ENCODE measurements around the gene NXN.
"Not testable (repeated sequence)": the region's sequence is repeated elsewhere in the genome, so short reads cannot be mapped to it uniquely, and the experiment has no call there.

The NXN gene

DNA sequence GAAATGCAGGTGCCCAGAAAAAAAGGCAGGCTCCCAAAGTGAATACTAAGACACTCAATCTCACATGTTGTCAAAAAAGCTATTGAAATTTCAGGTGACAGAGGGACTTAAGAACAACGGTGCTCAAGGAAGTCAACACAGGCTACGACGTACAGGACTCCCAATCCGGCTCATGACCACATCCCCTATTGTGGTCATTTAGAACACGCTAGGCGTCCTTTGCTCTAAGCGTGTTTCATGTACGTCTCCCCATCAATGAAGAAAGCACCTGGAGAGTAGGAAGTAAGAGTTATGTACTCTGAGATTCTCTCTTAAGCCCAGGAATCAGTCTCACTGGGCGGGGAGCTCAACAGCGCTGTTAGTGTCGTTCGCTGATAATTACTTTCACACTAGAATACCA, 103.3 kb downstream of the NXN start:
- Histone ChIP-seq H3K27ac (ENCODE audit: low read depth, low read length) (no peak overlapping the region), H3K36me3 (ENCODE audit: control insufficient read depth in 1 of 2, insufficient read depth in 2 of 2, low read length in 2 of 2) (no peaks in the 10 kb centered on the region)

DNA sequence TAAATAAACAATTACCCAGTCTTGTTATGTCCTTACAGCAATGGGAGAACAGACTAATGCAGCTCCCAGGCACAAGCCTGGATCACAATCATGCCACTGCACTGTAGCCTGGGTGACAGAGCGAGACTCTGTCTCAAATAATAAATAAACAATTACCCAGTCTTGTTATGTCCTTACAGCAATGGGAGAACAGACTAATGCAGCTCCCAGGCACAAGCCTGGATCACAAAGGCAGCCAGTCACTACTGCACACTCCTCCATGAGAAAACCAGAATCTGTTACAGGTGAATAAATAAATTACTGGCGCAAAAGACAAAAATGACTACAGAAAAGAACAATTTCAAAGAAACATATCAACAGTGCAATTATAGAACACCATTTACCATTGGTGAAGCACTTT, 105.0 kb downstream of the NXN start:
- not testable (repeated sequence) for H3K36me3 ChIP-seq (ENCODE audit: control insufficient read depth in 1 of 2, insufficient read depth in 2 of 2, low read length in 2 of 2); H3K9ac ChIP-seq (ENCODE audit: low read depth in 1 of 2, low read length in 2 of 2); H3K27me3 ChIP-seq (ENCODE audit: control insufficient read depth in 1 of 2, insufficient read depth in 2 of 2, low read length in 2 of 2); H3K4me1 ChIP-seq (ENCODE audit: control insufficient read depth in 1 of 2, insufficient read depth in 2 of 2, low read length in 2 of 2); H3K4me3 ChIP-seq (ENCODE audit: low read depth in 1 of 2, low read length in 2 of 2); H3K9me3 ChIP-seq (ENCODE audit: control insufficient read depth in 1 of 2, low read length in 2 of 2); H3K27ac ChIP-seq (ENCODE audit: low read depth, low read length)

More for the DNA sequence above, 103.3 kb downstream of the NXN start:
- no peaks in the 10 kb centered on the region for H3K9me3 ChIP-seq (ENCODE audit: control insufficient read depth in 1 of 2, low read length in 2 of 2)
- no peak overlapping the region for H3K4me3 ChIP-seq (ENCODE audit: low read depth in 1 of 2, low read length in 2 of 2)
- H3K9ac ChIP-seq (ENCODE audit: low read depth in 1 of 2, low read length in 2 of 2), result no peak overlapping the region
- peaks cover 0 to 7% of the 10 kb centered on the region in 2 donors for H3K4me1 ChIP-seq (ENCODE audit: control insufficient read depth in 1 of 2, insufficient read depth in 2 of 2, low read length in 2 of 2)
- H3K27me3 ChIP-seq (ENCODE audit: control insufficient read depth in 1 of 2, insufficient read depth in 2 of 2, low read length in 2 of 2), result no peaks in the 10 kb centered on the region

DNA sequence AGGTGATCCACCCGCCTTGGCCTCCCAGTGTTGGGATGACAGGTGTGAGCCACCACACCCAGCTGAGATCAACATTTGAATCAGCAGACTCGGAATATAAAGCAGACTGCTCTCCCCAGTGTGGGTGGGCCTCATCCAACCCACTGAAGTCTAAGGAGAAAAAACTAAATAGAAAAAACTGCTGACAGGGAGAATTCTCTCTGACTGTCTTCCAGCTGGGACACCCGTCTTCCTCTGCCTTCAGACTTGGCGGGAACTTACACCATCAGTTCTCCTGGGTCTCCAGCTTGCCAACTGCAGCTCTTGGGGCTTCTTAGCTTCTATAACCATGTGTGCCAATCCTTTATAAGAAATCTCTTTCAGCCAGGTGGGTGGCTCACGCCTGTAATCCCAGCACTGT, 106.7 kb downstream of the NXN start:
- Histone ChIP-seq H3K4me3 (ENCODE audit: low read depth in 1 of 2, low read length in 2 of 2) (no peak overlapping the region), H3K27me3 (ENCODE audit: control insufficient read depth in 1 of 2, insufficient read depth in 2 of 2, low read length in 2 of 2) (no peaks in the 10 kb centered on the region), H3K4me1 (ENCODE audit: control insufficient read depth in 1 of 2, insufficient read depth in 2 of 2, low read length in 2 of 2) (peaks cover 3 to 6% of the 10 kb centered on the region in 2 donors), H3K36me3 (ENCODE audit: control insufficient read depth in 1 of 2, insufficient read depth in 2 of 2, low read length in 2 of 2) (no peaks in the 10 kb centered on the region), H3K9me3 (ENCODE audit: control insufficient read depth in 1 of 2, low read length in 2 of 2) (no peaks in the 10 kb centered on the region), H3K27ac (ENCODE audit: low read depth, low read length) (no peak overlapping the region), H3K9ac (ENCODE audit: low read depth in 1 of 2, low read length in 2 of 2) (no peak overlapping the region)

DNA sequence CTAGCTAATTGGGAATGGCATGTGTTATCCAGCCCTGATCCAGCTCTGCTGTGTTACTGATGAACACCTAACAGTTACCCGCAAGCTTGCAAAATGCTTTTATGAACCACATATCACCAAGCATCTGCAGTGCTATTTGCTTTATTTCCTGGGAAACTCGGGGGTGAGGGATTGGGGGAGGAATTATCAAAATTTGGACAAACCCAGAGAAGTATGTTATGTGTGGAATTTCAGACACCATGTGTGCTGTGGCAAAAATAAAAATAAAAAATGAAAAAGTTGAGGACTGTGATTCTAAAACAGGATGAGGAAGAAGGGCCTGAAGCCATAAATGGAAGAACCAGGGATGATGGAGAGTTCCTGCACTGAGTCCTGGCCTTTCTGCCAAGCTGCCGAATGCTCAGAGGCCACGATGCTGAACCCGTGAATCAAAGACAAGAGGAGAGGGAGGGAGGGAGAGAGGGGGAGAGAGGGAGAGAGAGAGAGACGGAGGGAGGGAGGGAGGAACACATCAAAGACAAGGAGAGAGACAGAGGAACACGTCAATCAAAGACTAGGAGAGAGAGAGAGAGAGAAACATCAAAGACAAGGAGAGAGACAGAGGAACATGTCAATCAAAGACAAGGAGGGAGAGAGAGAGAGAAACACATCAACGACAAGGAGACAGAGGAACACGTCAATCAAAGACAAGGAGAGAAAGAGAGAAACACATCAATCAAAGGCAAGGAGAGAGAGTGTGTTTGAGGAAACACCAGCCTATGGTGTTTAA, 107.6 kb downstream of the NXN start:
- Histone ChIP-seq H3K9ac (ENCODE audit: low read depth in 1 of 2, low read length in 2 of 2) (no peak overlapping the region), H3K9me3 (ENCODE audit: control insufficient read depth in 1 of 2, low read length in 2 of 2) (no peaks in the 10 kb centered on the region), H3K4me3 (ENCODE audit: low read depth in 1 of 2, low read length in 2 of 2) (no peak overlapping the region), H3K36me3 (ENCODE audit: control insufficient read depth in 1 of 2, insufficient read depth in 2 of 2, low read length in 2 of 2) (no peaks in the 10 kb centered on the region), H3K27me3 (ENCODE audit: control insufficient read depth in 1 of 2, insufficient read depth in 2 of 2, low read length in 2 of 2) (no peaks in the 10 kb centered on the region), H3K27ac (ENCODE audit: low read depth, low read length) (no peak overlapping the region), H3K4me1 (ENCODE audit: control insufficient read depth in 1 of 2, insufficient read depth in 2 of 2, low read length in 2 of 2) (peaks cover 3 to 6% of the 10 kb centered on the region in 2 donors)

DNA sequence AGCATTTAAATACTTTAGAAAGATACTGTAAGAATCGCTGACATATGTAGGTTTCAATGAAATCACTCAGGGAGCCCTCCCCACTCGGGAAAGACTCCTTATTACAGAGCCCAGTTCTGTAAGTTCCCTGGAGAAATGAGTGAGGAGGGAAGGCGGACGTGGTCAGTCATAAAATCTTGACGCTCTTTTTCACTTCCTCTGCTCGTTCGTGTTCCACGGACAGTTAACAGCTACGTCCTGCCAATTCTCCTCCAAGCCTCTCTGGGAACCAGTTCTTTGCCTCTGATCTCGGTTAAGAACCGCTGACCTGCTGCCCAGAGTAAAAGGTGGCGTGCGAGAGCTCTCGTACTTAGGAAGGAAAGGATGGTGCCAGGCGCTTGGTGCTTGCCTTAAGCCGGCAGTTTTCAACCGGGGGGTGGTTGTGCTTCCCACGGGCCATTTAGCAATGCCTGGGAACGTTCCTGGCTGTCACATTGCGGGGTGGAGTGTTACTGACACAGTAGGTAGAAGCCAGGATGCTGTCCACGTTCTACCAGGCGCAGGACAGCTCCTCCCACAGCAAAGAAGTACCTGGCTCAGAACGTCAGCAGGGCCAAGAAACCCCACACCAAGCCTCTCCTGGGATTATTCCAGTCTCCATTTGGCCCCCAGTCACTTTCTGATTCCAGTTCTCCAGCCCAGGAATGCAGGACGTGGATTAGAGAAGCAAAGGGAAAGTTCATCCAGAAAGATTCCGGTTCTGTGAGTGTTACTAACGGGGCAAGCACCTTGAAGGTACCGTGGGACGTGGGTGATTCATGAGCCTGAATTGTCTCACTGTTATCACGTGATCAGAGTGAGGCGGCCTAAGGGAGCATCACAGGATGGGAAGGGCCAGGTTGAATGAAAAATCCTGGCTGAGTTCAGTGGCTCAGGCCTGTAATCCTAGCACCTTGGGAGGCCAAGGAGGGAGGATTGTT, 109.7 kb downstream of the NXN start:
- Histone ChIP-seq H3K36me3 (ENCODE audit: control insufficient read depth in 1 of 2, insufficient read depth in 2 of 2, low read length in 2 of 2) (no peaks in the 10 kb centered on the region), H3K4me3 (ENCODE audit: low read depth in 1 of 2, low read length in 2 of 2) (no peak overlapping the region), H3K27ac (ENCODE audit: low read depth, low read length) (no peak overlapping the region), H3K9me3 (ENCODE audit: control insufficient read depth in 1 of 2, low read length in 2 of 2) (no peaks in the 10 kb centered on the region), H3K9ac (ENCODE audit: low read depth in 1 of 2, low read length in 2 of 2) (no peak overlapping the region), H3K27me3 (ENCODE audit: control insufficient read depth in 1 of 2, insufficient read depth in 2 of 2, low read length in 2 of 2) (no peaks in the 10 kb centered on the region), H3K4me1 (ENCODE audit: control insufficient read depth in 1 of 2, insufficient read depth in 2 of 2, low read length in 2 of 2) (peaks cover 3 to 6% of the 10 kb centered on the region in 2 donors)

DNA sequence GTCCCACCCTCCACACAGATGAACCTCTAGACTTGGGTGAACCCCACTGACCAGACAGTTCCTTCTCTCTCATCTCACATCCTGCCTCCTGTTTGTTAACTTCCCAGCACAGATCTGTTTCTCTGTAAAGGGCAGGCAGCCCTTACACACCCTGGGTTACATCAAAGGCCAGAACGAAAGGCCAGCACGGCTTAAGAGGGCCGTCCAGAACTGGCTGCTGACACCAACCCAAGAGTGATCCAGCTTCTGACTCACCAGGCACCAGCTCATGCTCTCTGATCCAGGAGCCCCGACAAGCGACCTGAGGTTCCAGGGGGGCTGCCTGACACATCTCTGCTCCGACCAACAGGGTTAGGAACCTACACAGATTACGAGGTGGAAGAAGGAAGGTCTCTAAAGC, 110.5 kb downstream of the NXN start:
- Histone ChIP-seq H3K27ac (ENCODE audit: low read depth, low read length) (no peak overlapping the region), H3K4me3 (ENCODE audit: low read depth in 1 of 2, low read length in 2 of 2) (no peak overlapping the region), H3K27me3 (ENCODE audit: control insufficient read depth in 1 of 2, insufficient read depth in 2 of 2, low read length in 2 of 2) (no peaks in the 10 kb centered on the region), H3K36me3 (ENCODE audit: control insufficient read depth in 1 of 2, insufficient read depth in 2 of 2, low read length in 2 of 2) (no peaks in the 10 kb centered on the region), H3K9me3 (ENCODE audit: control insufficient read depth in 1 of 2, low read length in 2 of 2) (no peaks in the 10 kb centered on the region), H3K9ac (ENCODE audit: low read depth in 1 of 2, low read length in 2 of 2) (no peak overlapping the region), H3K4me1 (ENCODE audit: control insufficient read depth in 1 of 2, insufficient read depth in 2 of 2, low read length in 2 of 2) (peaks cover 3 to 6% of the 10 kb centered on the region in 2 donors)

DNA sequence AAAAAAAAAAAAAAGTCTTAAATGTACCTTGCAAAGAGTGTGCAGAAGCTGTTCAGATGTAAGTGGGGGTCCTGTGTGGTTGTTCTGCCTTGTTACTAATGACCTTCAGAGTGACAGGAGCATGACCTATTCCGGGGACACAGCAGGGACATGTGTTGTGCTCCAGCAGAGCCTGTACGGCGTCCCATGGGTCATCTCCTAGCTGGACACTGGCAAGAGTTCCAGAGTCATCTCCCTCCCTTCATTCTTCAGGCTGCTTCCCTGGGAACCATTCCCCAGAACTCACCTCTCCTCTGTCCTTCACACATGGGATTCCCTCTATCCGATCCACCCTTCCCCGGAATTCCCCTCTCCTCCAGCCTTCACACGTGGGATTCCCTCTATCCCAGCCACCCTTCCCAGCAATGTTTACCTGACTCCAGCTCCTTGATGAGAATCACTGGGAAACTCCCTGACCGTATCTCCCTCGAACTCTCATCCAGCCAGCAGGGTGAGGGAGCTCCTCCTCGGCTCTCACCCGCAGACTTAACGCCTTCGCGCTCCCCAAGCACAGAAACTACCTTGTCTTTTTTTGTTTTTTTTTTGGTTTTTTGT, 111.6 kb downstream of the NXN start:
- no peak overlapping the region for H3K9ac ChIP-seq (ENCODE audit: low read depth in 1 of 2, low read length in 2 of 2)
- no peaks in the 10 kb centered on the region for H3K9me3 ChIP-seq (ENCODE audit: control insufficient read depth in 1 of 2, low read length in 2 of 2)
- peaks cover 3 to 6% of the 10 kb centered on the region in 2 donors for H3K4me1 ChIP-seq (ENCODE audit: control insufficient read depth in 1 of 2, insufficient read depth in 2 of 2, low read length in 2 of 2)
- no peak overlapping the region for H3K27ac ChIP-seq (ENCODE audit: low read depth, low read length)
- no peaks in the 10 kb centered on the region for H3K27me3 ChIP-seq (ENCODE audit: control insufficient read depth in 1 of 2, insufficient read depth in 2 of 2, low read length in 2 of 2)
- H3K36me3 ChIP-seq (ENCODE audit: control insufficient read depth in 1 of 2, insufficient read depth in 2 of 2, low read length in 2 of 2), result no peaks in the 10 kb centered on the region
- no peak overlapping the region for H3K4me3 ChIP-seq (ENCODE audit: low read depth in 1 of 2, low read length in 2 of 2)

DNA sequence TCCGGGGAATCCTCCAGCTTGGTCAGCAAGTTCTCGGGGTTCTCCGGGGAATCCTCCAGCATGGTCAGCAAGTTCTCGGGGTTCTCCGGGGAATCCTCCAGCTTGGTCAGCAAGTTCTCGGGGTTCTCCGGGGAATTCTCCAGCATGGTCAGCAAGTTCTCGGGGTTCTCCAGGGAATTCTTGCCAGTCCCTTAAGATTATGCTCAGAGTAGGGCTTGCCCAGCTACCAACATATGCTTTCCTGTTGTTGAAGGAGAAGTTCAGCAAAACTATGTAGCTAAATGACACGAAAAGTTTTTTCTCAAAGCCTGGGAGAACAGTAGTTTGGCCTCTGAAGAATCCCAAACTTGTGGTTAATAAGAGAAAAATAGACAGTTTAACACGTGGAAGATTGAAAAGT, 112.3 kb downstream of the NXN start:
- not testable (repeated sequence) for H3K4me1 ChIP-seq (ENCODE audit: control insufficient read depth in 1 of 2, insufficient read depth in 2 of 2, low read length in 2 of 2); H3K27ac ChIP-seq (ENCODE audit: low read depth, low read length); H3K9ac ChIP-seq (ENCODE audit: low read depth in 1 of 2, low read length in 2 of 2)

DNA sequence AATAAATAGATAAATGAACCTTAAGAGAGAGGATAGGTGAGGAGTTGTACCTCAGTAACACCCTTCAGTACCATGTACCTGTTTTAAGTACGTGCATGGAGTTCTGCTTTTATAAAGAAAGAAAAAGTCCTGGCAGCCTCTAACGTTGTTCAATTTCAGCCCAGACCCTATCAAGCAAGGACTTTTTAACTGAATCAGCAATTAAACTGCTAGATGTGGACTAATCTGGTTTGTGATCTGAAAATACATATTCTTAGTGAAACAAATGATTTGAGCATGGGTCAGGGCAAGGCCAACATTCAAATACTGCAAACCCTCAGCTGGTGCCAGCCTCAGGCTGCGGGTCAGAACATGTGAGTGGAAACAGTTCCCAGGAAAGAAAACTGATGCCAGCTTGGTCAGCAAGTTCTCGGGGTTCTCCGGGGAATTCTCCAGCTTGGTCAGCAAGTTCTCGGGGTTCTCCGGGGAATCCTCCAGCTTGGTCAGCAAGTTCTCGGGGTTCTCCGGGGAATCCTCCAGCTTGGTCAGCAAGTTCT, 112.9 kb downstream of the NXN start:
- H3K36me3 ChIP-seq (ENCODE audit: control insufficient read depth in 1 of 2, insufficient read depth in 2 of 2, low read length in 2 of 2), result no peaks in the 10 kb centered on the region
- peaks cover 3 to 6% of the 10 kb centered on the region in 2 donors for H3K4me1 ChIP-seq (ENCODE audit: control insufficient read depth in 1 of 2, insufficient read depth in 2 of 2, low read length in 2 of 2)
- no peak overlapping the region for H3K9ac ChIP-seq (ENCODE audit: low read depth in 1 of 2, low read length in 2 of 2)
- no peaks in the 10 kb centered on the region for H3K9me3 ChIP-seq (ENCODE audit: control insufficient read depth in 1 of 2, low read length in 2 of 2)
- H3K4me3 ChIP-seq (ENCODE audit: low read depth in 1 of 2, low read length in 2 of 2), result no peak overlapping the region
- no peak overlapping the region for H3K27ac ChIP-seq (ENCODE audit: low read depth, low read length)
- H3K27me3 ChIP-seq (ENCODE audit: control insufficient read depth in 1 of 2, insufficient read depth in 2 of 2, low read length in 2 of 2), result no peaks in the 10 kb centered on the region

More for the DNA sequence above, 112.3 kb downstream of the NXN start:
- not testable (repeated sequence) for H3K27me3 ChIP-seq (ENCODE audit: control insufficient read depth in 1 of 2, insufficient read depth in 2 of 2, low read length in 2 of 2); H3K4me3 ChIP-seq (ENCODE audit: low read depth in 1 of 2, low read length in 2 of 2); H3K36me3 ChIP-seq (ENCODE audit: control insufficient read depth in 1 of 2, insufficient read depth in 2 of 2, low read length in 2 of 2); H3K9me3 ChIP-seq (ENCODE audit: control insufficient read depth in 1 of 2, low read length in 2 of 2)

DNA sequence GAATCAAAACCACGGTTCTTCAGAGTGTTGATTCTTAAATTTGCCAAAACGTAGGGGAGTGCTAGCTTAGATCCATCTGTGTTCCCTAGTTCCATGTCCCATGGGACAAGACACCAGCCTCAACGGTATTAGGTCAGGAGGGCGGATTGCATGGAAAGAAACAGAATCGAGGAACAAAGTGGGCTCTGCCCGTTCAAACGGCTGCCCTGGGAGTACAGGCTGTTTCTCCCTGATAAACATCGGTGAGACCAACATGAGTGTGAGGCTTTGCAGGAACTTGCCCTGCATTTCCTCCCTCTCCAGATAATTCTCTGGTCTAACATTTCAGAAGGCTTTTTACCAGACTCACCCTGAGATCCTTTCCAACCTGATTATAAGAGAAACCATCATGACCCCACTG, 115.3 kb downstream of the NXN start:
- Histone ChIP-seq H3K4me3 (ENCODE audit: low read depth in 1 of 2, low read length in 2 of 2) (no peak overlapping the region), H3K9ac (ENCODE audit: low read depth in 1 of 2, low read length in 2 of 2) (no peak overlapping the region), H3K27ac (ENCODE audit: low read depth, low read length) (no peak overlapping the region), H3K27me3 (ENCODE audit: control insufficient read depth in 1 of 2, insufficient read depth in 2 of 2, low read length in 2 of 2) (no peaks in the 10 kb centered on the region), H3K9me3 (ENCODE audit: control insufficient read depth in 1 of 2, low read length in 2 of 2) (no peaks in the 10 kb centered on the region), H3K36me3 (ENCODE audit: control insufficient read depth in 1 of 2, insufficient read depth in 2 of 2, low read length in 2 of 2) (no peaks in the 10 kb centered on the region), H3K4me1 (ENCODE audit: control insufficient read depth in 1 of 2, insufficient read depth in 2 of 2, low read length in 2 of 2) (no peaks in the 10 kb centered on the region)
